HepG2 (cell line): ENCODE measurements around the gene CERS5. TPM values are rescaled to one million over a fixed set of nuclear protein-coding genes. Genes with fewer than 3 reads are reported as not detected.
"Not testable (repeated sequence)": the region's sequence is repeated elsewhere in the genome, so short reads cannot be mapped to it uniquely, and the experiment has no call there.

Experiments used
- ATAC-seq: fragments of 200-7000 bp; cut with Tn5 transposase; 3 replicates; pipeline ENCODE4 v1.9.1; 2020; ENCODE audit warnings: mild to moderate bottlenecking, moderate library complexity
- BruUV-seq: library from RNA; stranded (reverse); fragments of 400-500 nt; replicated peaks from 2 replicates; lab custom pipeline; 2021; lab: Mats Ljungman, UMichigan
- CTCF ChIA-PET: fragments of 300-600 bp; formaldehyde crosslinking; extraction: SDS; loops from one replicate; lab custom pipeline; 2021; ENCODE audit warnings: low total read pairs, inconsistent platforms, low intra/inter-chr PET ratio; lab: Yijun Ruan, JAX
- POLR2A ChIA-PET: fragments of 350-600 bp; sonication (Branson Sonifier 250); formaldehyde crosslinking; loops from one replicate; lab custom pipeline; 2020; ENCODE audit warnings: antibody characterized with exemption, inconsistent platforms; lab: Yijun Ruan, JAX
- DNase-seq: peaks from one replicate; pipeline ENCODE4 v3.0.0-alpha.2; 2015; ENCODE audit warnings: low spot score
- FAIRE-seq: peaks from 3 replicates; lab custom pipeline; 2011; peaks lifted over from hg19 to GRCh38; lab: Jason Lieb, UNC
- H2AFZ ChIP-seq: one replicate; pipeline ENCODE4 v1.6.1; 2011; ENCODE audit warnings: low read length, inconsistent platforms
- H3K27ac ChIP-seq: fragments of 300-600 bp; 3 replicates; pipeline ENCODE4 v1.8.0; 2011; ENCODE audit warnings: mixed run types, mild to moderate bottlenecking, mixed read lengths, low read length, inconsistent platforms; ENCODE audit not compliant: insufficient read depth; ENCODE audit errors: extremely low read length
- H3K27me3 ChIP-seq, 2 experiments: fragments of 200-600 bp in 1 of 2; 2 replicates in 1 of 2; 3 replicates in 1 of 2; pipeline versions ENCODE4 v1.6.0 to v1.8.0; 2011; ENCODE audit warnings: low read length in 2 of 2, mild to moderate bottlenecking in 2 of 2, moderate library complexity in 2 of 2, inconsistent platforms in 1 of 2; ENCODE audit not compliant: insufficient read depth in 2 of 2, control insufficient read depth in 1 of 2
- H3K36me3 ChIP-seq, 2 experiments: fragments of 200-600 bp in 1 of 2; replicated peaks in 1 of 2; 2 replicates in 1 of 2; 3 replicates in 1 of 2; pipeline versions ENCODE4 v1.5.1 to v1.8.0; 2011; ENCODE audit warnings: low read length in 2 of 2, inconsistent platforms in 1 of 2; ENCODE audit not compliant: insufficient read depth in 2 of 2, control insufficient read depth in 1 of 2
- H3K4me1 ChIP-seq: 2 replicates; pipeline ENCODE4 v1.5.1; 2012; ENCODE audit warnings: low read length, inconsistent platforms; ENCODE audit not compliant: insufficient read depth
- H3K4me2 ChIP-seq: 2 replicates; pipeline ENCODE4 v1.6.0; 2011; ENCODE audit warnings: low read depth, low read length, inconsistent platforms
- H3K4me3 ChIP-seq, 3 experiments: fragments of 200-600 bp in 1 of 3; sonication (generic), shearing (Covaris generic) in 1 of 3; replicated peaks in 1 of 3; 2 replicates each; pipeline ENCODE4 v1.5.1; 2011 to 2016; ENCODE audit warnings: low read length in 3 of 3, inconsistent platforms in 2 of 3, low read depth in 2 of 3, mild to moderate bottlenecking in 2 of 3, control low read depth in 1 of 3, mixed read lengths in 1 of 3; ENCODE audit not compliant: insufficient read depth in 1 of 3
- H3K79me2 ChIP-seq: one replicate; pipeline ENCODE4 v1.6.1; 2011; ENCODE audit warnings: low read length, inconsistent platforms; ENCODE audit not compliant: insufficient read depth
- H3K9ac ChIP-seq: 2 replicates; pipeline ENCODE4 v1.6.0; 2011; ENCODE audit warnings: mild to moderate bottlenecking, low read depth, low read length, inconsistent platforms; ENCODE audit not compliant: insufficient read depth
- H3K9me3 ChIP-seq: 2 replicates; pipeline ENCODE4 v1.5.1; 2012; ENCODE audit warnings: mild to moderate bottlenecking, low read length
- H4K20me1 ChIP-seq: 2 replicates; pipeline ENCODE4 v1.6.0; 2011; ENCODE audit warnings: inconsistent platforms, mild to moderate bottlenecking, low read length, moderate library complexity; ENCODE audit not compliant: insufficient read depth
- CBX2 ChIP-seq, 2 experiments: fragments of 200-600 bp in 1 of 2; sonication (generic); formaldehyde crosslinking in 1 of 2; IDR thresholded peaks; 2 replicates each; pipeline versions ENCODE4 v1.7.0 to v1.8.1; 2018 to 2022; ENCODE audit warnings: low read depth in 2 of 2, low read length in 1 of 2, mild to moderate bottlenecking in 1 of 2, missing genetic modification reagents in 1 of 2
- NCOA5 ChIP-seq: sonication (generic); formaldehyde crosslinking; IDR thresholded peaks from 2 replicates; pipeline ENCODE4 v1.4.0; 2020; ENCODE audit warnings: missing genetic modification reagents
- ZBTB7A ChIP-seq: sonication (generic); formaldehyde crosslinking; IDR thresholded peaks from 2 replicates; pipeline ENCODE4 v1.8.0; 2022; ENCODE audit warnings: mild to moderate bottlenecking, missing genetic modification reagents
- WGBS: methylation state at CpG from one replicate; pipeline ENCODE4 v1.1.6; 2017; ENCODE audit warnings: low lambda C conversion rate; 5-methylcytosine and 5-hydroxymethylcytosine counted together
- in situ Hi-C: cut with HindIII; loops from 2 replicates; pipeline ENCODE4 v1.10.0; 2017; ENCODE audit warnings: low pct_unique_long_range_greater_than_20kb; ENCODE audit not compliant: extremely low pct_ligation_motif_present
- intact Hi-C: fragments of 100-400 bp; cut with micrococcal nuclease; formaldehyde crosslinking; loops from one replicate; pipeline ENCODE4 v1.10.0; 2022; ENCODE audit not compliant: unreplicated experiment
- polyA plus RNA-seq, 8 experiments: library from polyadenylated mRNA; depleted of rRNA in 3 of 8; stranded (reverse) in 7 of 8; unstranded in 1 of 8; fragments of >200 nt; fragmentation: Illumina TruSeq in 4 of 8; extraction: Trizol in 4 of 8; gene quantifications; 2 replicates each; pipeline versions ENCODE4 v1.2.1 to v1.2.3, GENCODE V29; 2011 to 2016; ENCODE audit warnings: low read depth in 4 of 8, missing spikeins in 1 of 8, mixed read lengths in 1 of 8; ENCODE audit not compliant: insufficient read depth in 1 of 8
- total RNA-seq, 5 experiments: library from RNA; depleted of rRNA; stranded (reverse); fragments of >200 nt; fragmentation: Illumina TruSeq; extraction: Trizol; gene quantifications; 2 replicates each; pipeline ENCODE4 v1.2.3, GENCODE V29; 2016; ENCODE audit warnings: low read depth in 1 of 5
- TF ChIP-seq, protein P1 (sequence below): sonication (generic); formaldehyde crosslinking; IDR thresholded peaks from 2 replicates; pipeline ENCODE4 v1.4.0; 2020; ENCODE audit warnings: missing genetic modification reagents, borderline replicate concordance
- TF ChIP-seq, protein P2 (sequence below): sonication (generic); formaldehyde crosslinking; IDR thresholded peaks from 2 replicates; pipeline ENCODE4 v1.5.0; 2020; ENCODE audit warnings: mild to moderate bottlenecking, missing genetic modification reagents

Gene CERS5
- total and polyA plus RNA-seq, 2 of the 13 experiments (the other 11 are each of a cell fraction or from before 2014, with no cell fraction given), result 22.3 to 48.8 TPM

DNA sequence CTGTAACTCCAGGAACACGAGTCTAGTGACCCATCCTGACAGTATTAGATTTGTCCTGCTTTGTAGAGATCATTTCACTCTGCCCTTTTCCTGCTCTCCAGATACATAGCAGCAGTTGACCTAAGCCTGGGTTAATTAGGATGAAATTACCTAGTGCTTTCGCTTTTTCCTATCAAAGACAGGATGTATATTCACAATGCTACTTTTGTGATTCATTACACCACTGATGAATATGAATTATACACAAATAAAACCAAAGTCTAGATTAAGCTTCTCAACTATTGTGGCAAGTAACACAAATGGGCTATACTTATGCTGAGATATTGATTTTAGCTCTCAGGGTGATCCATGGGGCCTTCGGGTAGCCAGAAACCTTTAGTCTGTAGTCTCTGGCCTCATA, 17.9 kb downstream of the CERS5 start (continued):
- TF ChIP-seq CBX2 (IDR thresholded peaks at IDR 0.05; ENCODE audit: low read depth, low read length) (no peak), CBX2 (CRISPR knock-in tag; IDR thresholded peaks at IDR 0.05; ENCODE audit: low read depth) (no peak), ZBTB7A (no peak), NCOA5 (CRISPR knock-in tag) (no peak)
- TF ChIP-seq, protein P1, sequence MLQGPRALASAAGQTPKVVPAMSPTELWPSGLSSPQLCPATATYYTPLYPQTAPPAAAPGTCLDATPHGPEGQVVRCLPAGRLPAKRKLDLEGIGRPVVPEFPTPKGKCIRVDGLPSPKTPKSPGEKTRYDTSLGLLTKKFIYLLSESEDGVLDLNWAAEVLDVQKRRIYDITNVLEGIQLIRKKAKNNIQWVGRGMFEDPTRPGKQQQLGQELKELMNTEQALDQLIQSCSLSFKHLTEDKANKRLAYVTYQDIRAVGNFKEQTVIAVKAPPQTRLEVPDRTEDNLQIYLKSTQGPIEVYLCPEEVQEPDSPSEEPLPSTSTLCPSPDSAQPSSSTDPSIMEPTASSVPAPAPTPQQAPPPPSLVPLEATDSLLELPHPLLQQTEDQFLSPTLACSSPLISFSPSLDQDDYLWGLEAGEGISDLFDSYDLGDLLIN (CRISPR knock-in tag), result no peak

DNA sequence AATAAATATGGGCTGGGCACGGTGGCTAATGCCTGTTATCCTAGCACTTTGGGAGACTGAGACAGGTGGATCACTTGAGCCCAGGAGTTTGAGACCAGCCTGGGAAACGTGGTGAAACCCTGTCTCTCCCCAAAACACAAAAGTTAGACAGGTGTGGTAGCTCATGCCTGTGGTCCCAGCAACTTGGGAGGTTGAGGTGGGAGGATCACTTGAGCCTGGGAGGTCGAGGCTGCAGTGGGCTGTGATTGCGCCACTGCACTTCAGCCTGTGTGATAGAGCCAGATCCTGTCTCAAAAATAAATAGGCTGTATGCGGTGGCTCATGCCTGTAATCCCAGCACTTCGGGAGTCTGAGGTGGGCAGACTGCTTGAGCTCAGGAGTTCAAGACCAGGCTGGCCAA, 19.2 kb downstream of the CERS5 start:
- CTCF ChIA-PET, ATAC-seq, H3K9me3 ChIP-seq, H3K4me1 ChIP-seq, BruUV-seq, DNase-seq, FAIRE-seq, H3K27ac ChIP-seq, H4K20me1 ChIP-seq, H3K27me3 ChIP-seq, H3K36me3 ChIP-seq, H3K4me3 ChIP-seq, H3K79me2 ChIP-seq, H3K9ac ChIP-seq, intact Hi-C loops, in situ Hi-C loops, H2AFZ ChIP-seq, H3K4me2 ChIP-seq: not testable (repeated sequence)
- POLR2A ChIA-PET, result interaction anchor here (0.6 to 1.3 kb wide), 2 partner anchors 23 to 36 kb away, joined by 3 to 4 read pairs; partner anchors contain the start of gene COX14
- TF ChIP-seq, protein P2, sequence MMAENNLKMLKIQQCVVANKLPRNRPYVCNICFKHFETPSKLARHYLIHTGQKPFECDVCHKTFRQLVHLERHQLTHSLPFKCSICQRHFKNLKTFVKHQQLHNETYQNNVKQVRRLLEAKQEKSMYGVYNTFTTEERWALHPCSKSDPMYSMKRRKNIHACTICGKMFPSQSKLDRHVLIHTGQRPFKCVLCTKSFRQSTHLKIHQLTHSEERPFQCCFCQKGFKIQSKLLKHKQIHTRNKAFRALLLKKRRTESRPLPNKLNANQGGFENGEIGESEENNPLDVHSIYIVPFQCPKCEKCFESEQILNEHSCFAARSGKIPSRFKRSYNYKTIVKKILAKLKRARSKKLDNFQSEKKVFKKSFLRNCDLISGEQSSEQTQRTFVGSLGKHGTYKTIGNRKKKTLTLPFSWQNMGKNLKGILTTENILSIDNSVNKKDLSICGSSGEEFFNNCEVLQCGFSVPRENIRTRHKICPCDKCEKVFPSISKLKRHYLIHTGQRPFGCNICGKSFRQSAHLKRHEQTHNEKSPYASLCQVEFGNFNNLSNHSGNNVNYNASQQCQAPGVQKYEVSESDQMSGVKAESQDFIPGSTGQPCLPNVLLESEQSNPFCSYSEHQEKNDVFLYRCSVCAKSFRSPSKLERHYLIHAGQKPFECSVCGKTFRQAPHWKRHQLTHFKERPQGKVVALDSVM, result peak; percentile 35; the same call in 1 of the 2 replicates
- WGBS, result 92% methylated on average over 6 of the region's 6 CpGs
